Central memory CD8-positive, alpha-beta T cell (primary cell): Measurements from ENCODE around the gene TCF4.

Experiments used
- ATAC-seq: fragments of 150-1000 bp; cut with Tn5 transposase; replicated peaks from 2 replicates; pipeline ENCODE4 v1.10.0; 2022; ENCODE audit warnings: mild to moderate bottlenecking, moderate FRiP score, moderate number of reproducible peaks; ENCODE audit not compliant: poor library complexity, severe bottlenecking; ENCODE audit errors: extremely low read depth
- DNase-seq, 2 donors: peaks; one replicate each; pipeline ENCODE4 v3.0.0; 2021; ENCODE audit warnings: low spot score in 2 of 2
- H3K27ac Mint-ChIP-seq: one replicate; pipeline ENCODE4 v1.8.0; 2022; ENCODE audit warnings: low read depth, mild to moderate bottlenecking, moderate library complexity, mixed read lengths
- H3K27me3 Mint-ChIP-seq: one replicate; pipeline ENCODE4 v1.8.0; 2022; ENCODE audit warnings: mixed read lengths
- H3K36me3 Mint-ChIP-seq: one replicate; pipeline ENCODE4 v1.8.0; 2022; ENCODE audit warnings: mild to moderate bottlenecking, moderate library complexity, mixed read lengths; ENCODE audit not compliant: insufficient read depth
- H3K4me1 Mint-ChIP-seq: one replicate; pipeline ENCODE4 v1.8.0; 2022; ENCODE audit warnings: mixed read lengths
- H3K4me3 Mint-ChIP-seq: one replicate; pipeline ENCODE4 v1.8.0; 2022; ENCODE audit warnings: mild to moderate bottlenecking, moderate library complexity, mixed read lengths
- H3K9me3 Mint-ChIP-seq: one replicate; pipeline ENCODE4 v1.8.0; 2022; ENCODE audit warnings: mixed read lengths

TCF4 gene

GRCh38 chr18:55551227-55551626 is 36.8 kb downstream of the TCF4 start:
- ATAC-seq (no peak), DNase-seq (no peak)
- no peaks in the 10 kb centered on the region for H3K4me1 Mint-ChIP-seq
- H3K27ac Mint-ChIP-seq: no peak overlapping the region
- H3K9me3 Mint-ChIP-seq: peaks cover 12% of the 10 kb centered on the region
- H3K36me3 Mint-ChIP-seq: no peaks in the 10 kb centered on the region
- H3K27me3 Mint-ChIP-seq: no peaks in the 10 kb centered on the region
- H3K4me3 Mint-ChIP-seq: no peak overlapping the region

- peaks cover 12% of the 10 kb centered on the region for H3K9me3 Mint-ChIP-seq
- no peak for ATAC-seq
- no peak overlapping the region for H3K27ac Mint-ChIP-seq
- H3K4me3 Mint-ChIP-seq: no peak overlapping the region
- H3K4me1 Mint-ChIP-seq: no peaks in the 10 kb centered on the region
- no peaks in the 10 kb centered on the region for H3K27me3 Mint-ChIP-seq
- no peak for DNase-seq
- no peaks in the 10 kb centered on the region for H3K36me3 Mint-ChIP-seq
These were observed 37.5 kb downstream of the TCF4 start for GRCh38 chr18:55550471-55550870.

- no peak overlapping the region for H3K27ac Mint-ChIP-seq
- no peaks in the 10 kb centered on the region for H3K36me3 Mint-ChIP-seq
- no peaks in the 10 kb centered on the region for H3K4me1 Mint-ChIP-seq
- H3K27me3 Mint-ChIP-seq: no peaks in the 10 kb centered on the region
- DNase-seq (no peak), ATAC-seq (no peak)
- peaks cover 13% of the 10 kb centered on the region for H3K9me3 Mint-ChIP-seq
- H3K4me3 Mint-ChIP-seq: no peak overlapping the region
These were observed 38.4 kb downstream of the TCF4 start for GRCh38 chr18:55549474-55550104.

GRCh38 chr18:55547705-55548056 is 40.3 kb downstream of the TCF4 start:
- no peak overlapping the region for H3K4me3 Mint-ChIP-seq
- H3K27ac Mint-ChIP-seq: no peak overlapping the region
- no peak for ATAC-seq
- H3K4me1 Mint-ChIP-seq: no peaks in the 10 kb centered on the region
- DNase-seq: no peak
- H3K27me3 Mint-ChIP-seq: no peaks in the 10 kb centered on the region
- H3K36me3 Mint-ChIP-seq: no peaks in the 10 kb centered on the region
- H3K9me3 Mint-ChIP-seq: peaks cover 18% of the 10 kb centered on the region

- no peak overlapping the region for H3K27ac Mint-ChIP-seq
- no peaks in the 10 kb centered on the region for H3K4me1 Mint-ChIP-seq
- no peak for ATAC-seq
- no peak overlapping the region for H3K4me3 Mint-ChIP-seq
- DNase-seq: no peak
- H3K9me3 Mint-ChIP-seq: peaks cover 16% of the 10 kb centered on the region
- H3K27me3 Mint-ChIP-seq: no peaks in the 10 kb centered on the region
- no peaks in the 10 kb centered on the region for H3K36me3 Mint-ChIP-seq
These were observed 40.9 kb downstream of the TCF4 start for GRCh38 chr18:55546851-55547704.

- no peaks in the 10 kb centered on the region for H3K27me3 Mint-ChIP-seq
- H3K4me3 Mint-ChIP-seq: no peak overlapping the region
- no peak overlapping the region for H3K27ac Mint-ChIP-seq
- no peaks in the 10 kb centered on the region for H3K4me1 Mint-ChIP-seq
- ATAC-seq (no peak), DNase-seq (no peak)
- H3K36me3 Mint-ChIP-seq: no peaks in the 10 kb centered on the region
- peaks cover 6% of the 10 kb centered on the region for H3K9me3 Mint-ChIP-seq
These were observed 44.0 kb downstream of the TCF4 start for GRCh38 chr18:55544014-55544413.

- no peaks in the 10 kb centered on the region for H3K36me3 Mint-ChIP-seq
- H3K27me3 Mint-ChIP-seq: no peaks in the 10 kb centered on the region
- peaks cover 6% of the 10 kb centered on the region for H3K9me3 Mint-ChIP-seq
- H3K4me1 Mint-ChIP-seq: no peaks in the 10 kb centered on the region
- ATAC-seq (no peak), DNase-seq (no peak)
- no peak overlapping the region for H3K4me3 Mint-ChIP-seq
- H3K27ac Mint-ChIP-seq: no peak overlapping the region
These were observed 44.8 kb downstream of the TCF4 start for GRCh38 chr18:55543130-55543704.

GRCh38 chr18:55541571-55541970 is 46.4 kb downstream of the TCF4 start:
- Mint-ChIP-seq H3K36me3 (no peaks in the 10 kb centered on the region), H3K4me3 (no peak overlapping the region), H3K27me3 (no peaks in the 10 kb centered on the region), H3K4me1 (no peaks in the 10 kb centered on the region), H3K27ac (no peak overlapping the region), H3K9me3 (peaks cover 6% of the 10 kb centered on the region)
- no peak for DNase-seq
- no peak for ATAC-seq

- peaks cover 1% of the 10 kb centered on the region for H3K9me3 Mint-ChIP-seq
- ATAC-seq (no peak), DNase-seq (no peak)
- H3K4me1 Mint-ChIP-seq: no peaks in the 10 kb centered on the region
- H3K36me3 Mint-ChIP-seq: no peaks in the 10 kb centered on the region
- no peak overlapping the region for H3K27ac Mint-ChIP-seq
- no peak overlapping the region for H3K4me3 Mint-ChIP-seq
- no peaks in the 10 kb centered on the region for H3K27me3 Mint-ChIP-seq
These were observed 48.8 kb downstream of the TCF4 start for GRCh38 chr18:55539240-55539639.

- H3K27me3 Mint-ChIP-seq: no peaks in the 10 kb centered on the region
- ATAC-seq: no peak
- H3K36me3 Mint-ChIP-seq: no peaks in the 10 kb centered on the region
- no peak overlapping the region for H3K4me3 Mint-ChIP-seq
- H3K4me1 Mint-ChIP-seq: no peaks in the 10 kb centered on the region
- H3K27ac Mint-ChIP-seq: no peak overlapping the region
- no peak for DNase-seq
- no peaks in the 10 kb centered on the region for H3K9me3 Mint-ChIP-seq
These were observed 53.0 kb downstream of the TCF4 start for GRCh38 chr18:55534996-55535395.

GRCh38 chr18:55534547-55534946 is 53.4 kb downstream of the TCF4 start:
- Mint-ChIP-seq H3K27ac (no peak overlapping the region), H3K27me3 (no peaks in the 10 kb centered on the region), H3K4me3 (no peak overlapping the region), H3K4me1 (no peaks in the 10 kb centered on the region), H3K9me3 (no peaks in the 10 kb centered on the region), H3K36me3 (no peaks in the 10 kb centered on the region)
- no peak for ATAC-seq
- no peak for DNase-seq

- no peaks in the 10 kb centered on the region for H3K27me3 Mint-ChIP-seq
- no peak for ATAC-seq
- H3K4me1 Mint-ChIP-seq: no peaks in the 10 kb centered on the region
- no peak for DNase-seq
- no peak overlapping the region for H3K4me3 Mint-ChIP-seq
- no peaks in the 10 kb centered on the region for H3K36me3 Mint-ChIP-seq
- H3K27ac Mint-ChIP-seq: no peak overlapping the region
- H3K9me3 Mint-ChIP-seq: no peaks in the 10 kb centered on the region
These were observed 57.8 kb downstream of the TCF4 start for GRCh38 chr18:55530166-55530565.

GRCh38 chr18:55529581-55529980 is 58.4 kb downstream of the TCF4 start:
- H3K4me3 Mint-ChIP-seq: no peak overlapping the region
- ATAC-seq (no peak), DNase-seq (no peak)
- no peak overlapping the region for H3K27ac Mint-ChIP-seq
- H3K27me3 Mint-ChIP-seq: no peaks in the 10 kb centered on the region
- no peaks in the 10 kb centered on the region for H3K4me1 Mint-ChIP-seq
- H3K9me3 Mint-ChIP-seq: no peaks in the 10 kb centered on the region
- no peaks in the 10 kb centered on the region for H3K36me3 Mint-ChIP-seq
